ENCODE data around the gene TXLNA.

Gene TXLNA

DNA sequence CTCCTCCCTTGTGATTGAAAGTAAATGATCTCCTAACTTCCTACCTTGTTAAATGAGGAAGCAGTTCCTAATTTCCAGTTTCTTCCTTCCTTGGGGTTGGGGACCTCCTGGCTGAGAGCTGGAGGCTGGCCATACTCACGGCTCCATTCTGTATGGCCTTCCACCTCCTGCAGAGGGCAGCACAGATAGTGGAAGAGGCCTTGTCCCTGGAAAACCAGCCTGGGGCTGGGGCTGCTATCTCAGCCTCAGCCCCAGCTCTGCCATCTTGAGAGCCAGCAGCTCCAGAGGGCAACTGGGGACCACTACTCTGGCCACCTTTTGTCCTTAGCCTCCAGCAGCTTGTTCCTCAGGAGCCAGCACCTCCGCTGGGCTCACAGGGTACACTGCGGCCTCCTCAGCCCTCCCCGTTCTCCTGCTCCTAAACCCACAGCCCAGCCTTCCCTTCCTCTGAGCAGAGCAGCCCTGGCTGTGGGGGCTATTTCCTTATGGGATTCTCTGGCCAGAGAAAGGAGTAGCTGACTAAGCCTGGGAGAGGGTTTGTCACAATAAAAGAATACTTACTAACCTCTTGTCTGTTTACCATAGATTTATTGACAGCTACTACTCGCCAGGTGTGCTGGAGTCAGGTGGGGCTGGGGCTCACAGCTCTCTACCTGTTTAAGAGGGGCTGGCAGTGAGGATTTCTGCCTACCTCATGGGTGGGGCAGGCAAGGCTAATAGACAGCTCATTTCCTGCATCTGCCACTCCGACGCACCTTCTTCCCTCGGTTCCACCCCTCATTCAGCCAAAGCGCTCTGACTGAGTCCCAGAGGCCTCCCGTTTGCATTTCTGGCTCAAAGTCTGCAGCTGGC, 36.4 kb downstream of the TXLNA start:
- peak; percentile 85 for DNase-seq

DNA sequence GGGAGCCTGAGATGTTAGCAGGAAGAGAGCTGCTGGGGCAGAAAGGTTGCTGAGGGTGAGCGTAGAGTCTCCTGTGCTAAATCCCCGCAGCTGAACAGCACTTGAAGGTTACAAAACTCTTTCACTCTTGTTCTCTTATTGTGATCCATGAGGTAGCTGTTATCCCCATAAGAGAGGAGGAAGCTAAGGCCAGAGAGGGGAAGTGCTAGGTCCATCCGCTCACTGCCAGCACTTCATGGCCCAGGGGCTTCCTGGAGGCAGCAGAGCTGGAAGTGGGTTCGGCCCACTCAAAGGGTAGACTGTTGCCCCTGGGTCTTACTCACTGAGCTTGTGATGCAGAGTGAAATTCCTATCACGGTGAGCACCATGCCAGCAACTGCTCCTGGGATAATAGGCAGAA, 37.1 kb downstream of the TXLNA start:
- no peak for DNase-seq

DNA sequence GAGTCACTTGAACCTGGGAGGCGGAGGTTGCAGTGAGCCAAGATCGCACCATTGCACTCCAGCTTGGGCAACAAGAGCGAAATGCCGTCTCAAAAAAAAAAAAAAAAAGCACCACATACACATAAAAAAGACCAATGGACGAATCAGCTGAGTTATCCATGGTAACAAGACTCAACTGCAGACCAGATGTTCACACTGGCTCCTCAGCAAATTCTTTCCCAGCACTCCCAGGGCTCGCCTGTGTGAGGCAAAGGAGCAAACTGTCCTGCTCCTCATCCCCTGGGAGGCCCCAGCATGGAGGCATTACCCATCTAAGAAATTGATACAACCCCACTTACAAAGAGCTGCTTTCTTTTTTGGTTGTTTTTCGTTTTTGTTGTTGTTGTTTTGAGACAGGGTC, 39.5 kb downstream of the TXLNA start:
- no peak for DNase-seq

DNA sequence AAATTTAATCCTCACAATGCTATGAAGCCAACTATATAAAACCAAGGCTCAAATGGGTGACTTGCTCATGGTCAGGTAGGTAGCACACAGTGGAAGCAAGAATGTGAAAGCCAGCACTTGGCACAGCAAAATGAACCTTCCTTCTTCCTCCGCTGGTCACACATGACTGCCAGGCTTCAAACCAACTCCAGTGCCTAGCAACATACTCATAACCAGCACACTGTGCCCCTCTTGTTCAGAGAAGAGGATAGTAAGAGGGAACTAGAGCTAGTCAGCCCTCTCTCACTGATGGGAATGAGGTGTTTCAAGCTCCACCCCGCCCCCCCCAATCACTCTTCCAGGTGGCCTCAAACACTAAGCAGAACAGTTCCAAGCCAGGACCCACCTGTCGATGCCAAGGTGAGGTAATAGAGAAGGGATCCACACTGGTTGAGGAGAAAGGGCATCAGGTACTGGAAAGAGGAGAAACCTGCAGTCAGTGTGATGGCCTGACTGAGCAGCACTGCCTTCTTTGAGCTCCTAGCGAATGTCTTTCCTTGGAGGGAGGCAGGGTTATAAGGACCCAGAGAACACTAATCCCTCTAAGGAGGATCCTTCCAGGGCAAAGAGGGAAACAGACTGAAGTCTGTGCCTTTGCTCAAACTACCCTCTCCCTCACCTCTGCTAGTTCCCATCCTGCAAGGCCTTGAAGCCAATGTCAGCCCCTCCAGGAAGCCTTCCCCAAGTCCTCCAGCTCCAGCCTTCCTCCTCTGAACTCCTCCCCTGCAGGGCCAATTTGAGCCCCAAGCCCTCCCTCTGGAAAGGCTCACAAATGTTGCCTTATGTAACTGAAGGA, 41.5 kb downstream of the TXLNA start:
- DNase-seq: no peak

DNA sequence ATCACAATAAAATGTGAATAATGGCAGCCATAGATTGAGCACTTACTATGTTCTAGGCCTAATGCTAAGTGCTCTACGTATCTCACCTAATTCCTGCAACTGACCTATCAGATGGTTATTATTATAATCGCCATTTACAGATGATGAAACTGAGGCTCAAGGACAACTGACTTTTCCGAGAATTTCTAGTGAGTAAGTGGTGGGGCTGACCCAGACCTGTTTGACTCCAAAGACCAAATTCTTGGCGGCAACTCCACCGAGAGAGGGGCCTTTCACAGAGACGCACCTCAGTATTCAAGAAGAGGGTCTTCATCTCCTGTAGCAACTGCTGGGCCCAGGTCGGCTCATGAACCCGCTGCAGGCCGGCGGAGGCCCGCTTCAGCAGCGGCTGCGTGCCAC, 42.1 kb downstream of the TXLNA start:
- no peak for DNase-seq

DNA sequence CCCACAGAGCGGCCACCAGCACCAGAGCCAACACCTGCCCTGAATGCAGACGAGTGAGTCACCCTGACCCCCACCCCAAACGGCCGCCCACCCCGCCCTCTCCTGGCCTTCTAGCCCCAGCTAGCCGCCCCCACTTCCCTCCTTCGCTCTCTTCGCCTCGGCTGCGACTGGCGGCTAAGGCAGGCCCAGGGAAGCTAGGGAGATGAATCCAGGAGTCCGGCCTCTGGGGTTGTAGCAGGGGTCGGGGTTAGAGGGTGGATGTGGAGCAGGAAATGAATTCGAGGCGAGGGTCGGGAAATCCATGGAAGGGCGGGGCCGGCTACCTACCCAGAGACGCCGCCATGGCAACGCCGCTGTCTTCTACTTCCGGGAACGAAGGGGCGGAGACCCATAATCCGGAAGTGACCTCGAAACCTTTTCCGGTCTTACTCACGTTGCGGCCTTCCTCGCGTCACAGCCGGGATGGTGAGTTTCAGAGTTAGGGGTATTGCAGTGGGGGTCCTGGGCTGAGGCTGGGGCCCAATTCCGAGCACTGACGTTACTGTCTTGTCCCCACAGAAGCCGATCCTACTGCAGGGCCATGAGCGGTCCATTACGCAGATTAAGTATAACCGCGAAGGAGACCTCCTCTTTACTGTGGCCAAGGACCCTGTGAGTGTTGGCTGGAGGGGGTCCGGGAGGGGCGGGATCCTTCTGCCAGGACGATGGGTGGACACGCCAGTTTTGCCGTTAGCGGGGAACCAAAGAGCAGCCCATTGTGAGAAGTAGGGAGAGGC, 42.7 kb downstream of the TXLNA start, which contains the start of the genes EIF3I and TMEM234:
Gene EIF3I, plus strand, starts transcription at position 428 of the 776 bp plus-strand sequence. Its CDS starts 35 bp downstream, at position 463.
Gene TMEM234, minus strand, starts transcription at position 374 of the 776 bp plus-strand sequence. Its CDS starts 31 bp downstream, at position 343.
- peak; percentile 97 for DNase-seq

DNA sequence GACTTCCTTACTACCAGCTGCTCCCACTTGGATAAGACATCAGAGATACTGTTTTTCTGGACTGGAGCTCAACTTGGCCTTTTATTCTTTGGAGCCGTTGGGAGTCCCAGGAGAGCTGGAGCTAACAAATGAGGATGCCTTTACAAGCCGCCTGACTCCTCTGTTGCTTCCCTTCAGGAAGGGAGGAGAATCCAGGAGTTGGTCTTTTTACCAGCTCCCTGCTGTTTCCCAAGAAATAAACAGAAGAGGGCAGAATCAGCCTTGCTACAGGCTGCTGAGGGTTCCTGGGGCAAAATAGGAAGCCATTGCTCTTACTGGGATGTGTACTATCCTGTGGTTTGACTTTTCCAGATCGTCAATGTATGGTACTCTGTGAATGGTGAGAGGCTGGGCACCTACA, 44.2 kb downstream of the TXLNA start:
- no peak for DNase-seq

DNA sequence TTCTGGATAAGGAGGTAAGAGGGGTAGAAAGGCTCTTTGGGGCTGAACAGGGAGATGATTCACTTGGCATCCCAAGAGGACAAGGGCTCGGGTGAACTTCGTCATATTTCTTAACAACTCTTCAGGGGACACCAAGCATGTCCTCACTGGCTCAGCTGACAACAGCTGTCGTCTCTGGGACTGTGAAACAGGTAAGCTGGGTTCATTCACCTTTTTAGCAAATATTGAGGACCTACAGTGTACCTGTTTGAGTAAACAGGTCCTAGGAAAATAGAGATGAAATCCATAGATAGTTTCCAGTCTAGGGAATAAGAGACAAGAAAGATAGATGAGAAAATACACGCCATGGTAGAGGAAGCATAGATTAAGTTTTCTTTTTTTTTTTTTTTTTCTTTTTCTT, 44.8 kb downstream of the TXLNA start:
- DNase-seq: no peak

DNA sequence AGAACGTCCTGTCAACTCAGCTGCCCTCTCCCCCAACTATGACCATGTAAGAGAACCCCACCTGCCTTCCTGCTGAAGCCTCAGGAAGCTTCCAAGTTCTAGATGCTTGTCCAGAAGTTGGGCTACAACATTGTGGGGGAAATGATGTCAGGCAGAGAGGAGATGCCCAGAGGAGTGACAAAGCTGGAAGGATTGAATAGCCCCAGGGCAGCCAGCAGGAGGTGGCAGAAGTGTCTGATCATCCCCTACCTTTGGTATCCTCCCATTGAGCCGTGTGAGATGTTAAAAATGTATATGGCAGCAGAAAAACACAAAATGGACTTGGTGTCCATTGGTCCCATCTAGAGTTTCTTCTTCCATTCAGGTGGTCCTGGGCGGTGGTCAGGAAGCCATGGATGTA, 49.3 kb downstream of the TXLNA start:
- DNase-seq: no peak

DNA sequence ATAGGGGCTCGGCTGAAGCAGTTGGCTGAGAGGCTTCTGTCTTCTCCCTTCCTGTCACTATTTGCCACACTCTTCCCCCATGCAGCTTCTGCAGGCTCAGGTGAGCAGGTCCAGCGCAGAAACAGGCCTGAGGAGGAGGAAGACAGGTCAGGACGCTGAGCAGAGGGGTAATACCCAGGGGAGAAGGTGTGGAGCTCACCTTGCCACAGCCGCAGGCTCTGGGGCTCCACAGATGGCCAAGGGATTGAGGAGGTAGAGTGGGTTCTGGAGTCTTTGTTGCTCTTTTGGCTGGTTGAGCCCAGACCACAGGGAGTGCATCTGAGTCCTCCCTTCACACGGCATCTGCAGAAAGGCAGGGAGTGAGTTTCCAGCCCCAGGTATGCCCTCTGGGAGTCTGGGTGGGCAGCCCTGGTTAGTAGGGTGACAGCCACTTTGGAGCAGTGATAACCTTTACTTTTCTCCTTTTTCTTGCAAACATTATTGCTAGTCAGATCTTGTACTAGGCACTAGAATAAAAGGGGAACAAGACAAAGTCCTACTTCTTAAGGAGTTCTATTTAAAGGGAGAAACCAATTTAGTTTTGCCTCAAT, 52.5 kb downstream of the TXLNA start:
- DNase-seq: no peak

DNA sequence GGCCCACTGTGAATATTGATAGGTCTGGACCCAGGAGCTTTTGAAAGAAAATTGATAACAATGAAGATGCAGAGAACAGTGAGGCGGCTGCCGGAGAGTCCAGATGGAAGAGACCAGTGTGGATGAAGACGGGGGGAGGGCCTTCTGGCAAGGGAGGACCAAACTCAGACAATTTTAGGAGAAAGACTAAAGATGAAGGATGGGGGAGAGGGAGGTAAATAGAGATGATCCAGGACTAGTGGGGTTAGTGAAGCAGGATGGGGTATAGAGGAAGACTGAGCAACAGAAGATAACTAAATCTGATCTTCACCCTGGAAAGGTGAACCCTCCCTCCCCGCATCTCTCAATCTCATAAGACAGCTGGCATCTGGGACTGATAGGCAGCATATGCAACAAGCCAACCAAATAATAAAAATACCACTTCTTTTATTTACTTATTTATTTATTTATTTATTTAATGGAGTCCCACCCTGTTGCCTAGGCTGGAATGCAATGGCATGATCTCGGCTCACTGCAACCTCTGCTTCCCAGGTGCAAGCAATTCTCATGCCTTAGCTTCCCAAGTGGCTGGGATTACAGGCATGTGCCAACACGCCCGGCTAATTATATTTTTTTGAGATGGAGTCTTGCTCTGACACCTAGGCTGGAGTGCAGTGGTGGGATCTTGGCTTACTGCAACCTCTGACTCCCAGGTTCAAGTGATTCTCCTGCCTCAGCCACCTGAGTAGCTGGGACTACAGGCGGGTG, 53.3 kb downstream of the TXLNA start:
- no peak for DNase-seq

DNA sequence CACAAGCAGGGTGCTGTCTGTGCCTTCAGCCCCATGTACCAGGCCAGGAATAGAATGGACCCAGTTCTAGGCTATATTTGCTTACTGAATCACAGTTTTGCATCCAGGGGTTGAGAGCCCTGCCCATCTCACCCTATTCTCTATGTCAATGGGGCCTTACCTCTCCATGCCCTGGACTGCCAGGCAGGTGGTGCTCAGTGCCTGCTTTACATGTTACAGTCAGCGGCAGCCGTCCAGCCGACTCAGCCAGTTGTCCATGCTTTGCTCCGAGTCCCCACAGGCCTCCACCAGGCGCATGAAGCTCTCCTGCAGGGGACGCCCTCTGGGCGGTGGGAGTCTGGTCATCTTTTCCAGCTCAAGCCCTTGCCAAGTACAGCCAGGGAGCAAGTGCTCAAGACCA, 55.3 kb downstream of the TXLNA start:
- DNase-seq: no peak

DNA sequence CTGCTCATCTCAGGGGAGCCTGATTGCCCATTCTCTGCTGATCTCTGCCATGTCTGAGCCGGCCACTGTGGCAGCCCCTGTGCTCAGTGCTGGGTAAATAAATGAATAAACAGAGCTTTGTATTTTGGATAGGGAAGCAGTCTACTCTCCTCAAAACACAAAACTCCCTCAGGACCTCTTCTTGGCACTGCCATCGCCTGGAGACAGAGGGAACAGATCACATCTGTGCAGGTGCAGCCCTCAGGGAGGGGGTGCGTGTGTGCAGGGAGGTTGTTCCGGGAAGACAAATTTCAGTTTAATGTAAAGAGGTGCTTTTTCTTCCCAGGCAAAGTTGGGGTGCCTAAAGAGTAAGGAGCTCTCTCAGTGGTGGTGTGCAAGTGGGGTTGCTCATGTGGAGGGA, 59.9 kb downstream of the TXLNA start:
- no peak for DNase-seq

DNA sequence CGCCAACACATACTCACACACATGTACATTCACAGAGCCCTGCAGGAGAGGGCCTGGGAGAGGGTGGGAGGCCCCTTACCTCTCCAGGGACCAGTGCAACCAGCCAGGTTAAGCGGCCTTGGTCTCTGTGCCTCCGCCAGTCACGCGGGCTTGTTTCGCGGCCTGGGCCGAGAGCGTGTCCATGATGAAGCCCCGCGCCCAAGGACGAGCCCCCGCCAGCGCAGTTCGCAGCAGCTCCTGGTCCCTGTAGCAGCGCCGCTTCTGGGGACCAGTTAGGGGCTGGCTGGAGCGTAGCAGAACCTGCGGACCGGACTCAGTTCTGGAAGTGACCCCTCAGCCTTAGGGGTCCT, 60.3 kb downstream of the TXLNA start:
- no peak for DNase-seq

DNA sequence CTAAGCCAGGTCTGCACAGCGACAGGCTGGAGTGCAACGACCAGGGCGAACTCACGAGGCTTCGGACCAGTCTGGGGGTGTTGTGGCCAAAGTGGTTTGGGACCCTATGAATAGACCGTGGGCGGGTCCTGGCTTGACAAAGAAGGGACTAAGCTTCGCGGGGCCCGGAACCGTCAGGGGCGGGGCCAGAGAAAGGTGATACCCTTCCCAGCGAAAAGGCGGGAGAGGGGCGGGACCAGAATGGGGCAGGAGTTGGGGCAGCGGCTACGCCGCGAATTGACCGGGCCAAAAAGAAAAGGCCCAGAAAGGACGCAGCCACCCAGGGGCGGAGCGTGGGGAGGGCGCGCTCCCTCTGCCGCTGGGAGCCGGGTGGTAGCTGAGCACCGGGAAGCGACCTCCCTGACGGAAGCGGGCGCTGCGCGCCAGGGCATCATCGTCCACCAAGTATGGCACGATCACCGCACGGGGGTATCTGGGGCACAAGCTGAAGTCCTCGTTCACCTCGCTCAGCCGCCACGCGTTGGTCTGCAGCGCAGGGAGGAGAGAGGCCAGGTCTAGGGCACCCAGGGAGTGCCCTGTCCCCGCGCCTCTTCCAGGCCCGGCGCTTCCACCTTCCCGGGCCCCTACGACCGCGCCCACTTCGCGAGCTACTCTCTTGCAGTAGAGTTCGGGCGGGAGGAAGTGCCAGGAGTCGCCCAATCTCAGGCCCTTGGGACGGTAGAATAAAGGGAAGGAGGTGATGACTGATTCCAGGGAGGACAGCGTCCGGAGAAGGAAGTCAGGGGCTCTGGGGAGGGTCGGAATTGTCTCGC, 60.9 kb downstream of the TXLNA start:
- peak; percentile 55 for DNase-seq

DNA sequence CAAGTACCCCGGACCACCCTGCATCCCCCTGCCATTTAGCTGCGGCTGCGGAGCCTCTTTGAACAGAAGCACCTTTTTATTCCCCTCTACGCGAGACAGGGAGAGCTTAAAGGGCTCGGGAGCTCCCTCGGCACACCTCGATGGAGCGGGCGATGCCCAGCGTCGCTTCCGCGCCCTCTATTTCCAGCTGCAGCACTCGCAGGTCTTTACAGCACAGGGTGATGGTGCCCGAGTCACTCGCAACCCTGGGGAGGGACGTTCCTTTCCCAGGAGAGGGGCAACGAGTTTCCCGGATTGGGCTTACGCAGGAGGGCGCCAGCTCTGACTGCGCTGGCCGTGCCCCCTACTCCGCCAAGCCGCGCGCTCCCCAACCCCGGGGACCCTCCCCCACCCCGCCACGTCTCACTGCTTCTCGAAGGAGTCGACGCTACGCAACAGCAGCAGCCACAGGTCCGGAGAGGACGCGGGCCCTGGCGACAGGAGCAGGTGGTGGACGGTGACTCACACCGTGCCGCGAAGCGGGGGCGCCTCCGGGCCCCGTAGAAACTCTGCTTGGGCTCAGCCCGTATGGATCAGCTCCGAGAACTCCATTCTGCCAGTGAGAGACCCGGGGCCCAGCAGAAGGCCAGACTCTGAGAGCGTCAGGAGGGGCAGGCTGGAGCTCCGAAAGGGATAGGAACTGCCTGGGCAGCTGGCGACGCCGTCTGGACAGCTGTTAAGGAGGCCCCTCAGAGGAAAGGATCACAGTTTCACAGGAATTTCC, 61.7 kb downstream of the TXLNA start:
- peak; percentile 42 for DNase-seq

DNA sequence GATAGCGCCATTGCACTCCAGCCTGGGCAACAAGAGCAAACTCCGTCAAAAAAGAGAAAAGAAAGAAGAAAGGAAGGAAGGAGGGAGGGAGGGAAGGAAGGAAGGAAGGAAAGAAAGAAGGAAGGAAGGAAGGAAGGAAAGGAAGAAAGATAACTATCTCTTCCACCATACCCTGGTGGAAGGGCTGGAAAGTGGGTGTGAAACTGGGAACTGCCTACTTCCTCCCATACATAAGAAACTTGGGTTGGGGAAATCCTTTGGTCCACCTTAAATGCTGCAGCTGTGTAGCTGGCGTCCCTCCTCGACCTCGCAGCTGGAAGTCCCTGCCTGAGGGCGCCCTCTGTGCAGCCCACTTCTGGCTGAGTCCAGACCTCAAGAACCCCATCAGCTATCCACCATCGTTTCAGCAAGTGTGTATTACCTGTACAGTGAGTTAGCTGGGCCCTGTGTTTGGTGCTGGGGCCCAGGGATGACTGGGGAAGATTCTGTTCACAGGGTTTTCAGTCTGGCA, 62.9 kb downstream of the TXLNA start:
- DNase-seq: no peak

DNA sequence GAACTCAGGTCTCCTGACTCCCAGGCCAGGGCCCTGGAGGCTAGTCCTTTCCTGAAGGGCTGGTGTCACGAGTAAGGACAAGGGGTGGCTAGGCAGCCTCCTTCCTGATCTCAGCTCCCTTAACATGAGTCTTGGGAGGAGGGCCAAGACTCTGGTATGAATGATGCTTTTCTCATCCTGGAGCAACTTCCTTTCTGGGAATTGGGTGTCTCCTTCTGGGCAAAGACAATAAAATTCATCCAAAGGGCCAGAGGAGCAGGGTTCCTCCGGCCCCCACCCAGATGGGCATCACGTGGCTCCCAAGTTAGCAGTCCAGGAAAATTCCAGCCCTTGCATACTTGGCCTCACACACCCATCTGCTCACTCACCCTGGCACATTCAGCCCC, 67.4 kb downstream of the TXLNA start, which contains the start of gene FAM167B:
Gene FAM167B, plus strand, starts transcription at position 335 of the 386 bp plus-strand sequence. CDS start 200 bp downstream, outside the sequence.
- DNase-seq: no peak

DNA sequence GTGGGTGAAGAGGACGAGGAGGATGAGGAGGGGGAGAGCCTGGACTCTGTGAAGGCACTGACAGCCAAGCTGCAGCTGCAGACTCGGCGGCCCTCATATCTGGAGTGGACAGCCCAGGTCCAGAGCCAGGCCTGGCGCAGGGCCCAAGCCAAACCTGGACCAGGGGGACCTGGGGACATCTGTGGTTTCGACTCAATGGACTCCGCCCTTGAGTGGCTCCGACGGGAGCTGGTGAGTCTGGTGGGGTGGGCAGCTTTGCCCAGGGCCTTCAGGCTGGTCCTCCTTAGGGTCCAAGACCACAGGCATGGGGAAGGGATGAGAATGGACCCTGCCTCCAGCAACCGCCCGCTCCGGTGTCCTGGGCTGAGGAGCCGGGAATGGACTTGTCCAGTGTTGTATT, 68.0 kb downstream of the TXLNA start:
- no peak for DNase-seq

Measured in hematopoietic multipotent progenitor cell treated with erythropoietin and hydrocortisone succinate and interleukin-3 and kit ligand, for 6 days (in vitro differentiated cells).